ENCODE measurements around the gene RPS6KL1.

Gene RPS6KL1

DNA sequence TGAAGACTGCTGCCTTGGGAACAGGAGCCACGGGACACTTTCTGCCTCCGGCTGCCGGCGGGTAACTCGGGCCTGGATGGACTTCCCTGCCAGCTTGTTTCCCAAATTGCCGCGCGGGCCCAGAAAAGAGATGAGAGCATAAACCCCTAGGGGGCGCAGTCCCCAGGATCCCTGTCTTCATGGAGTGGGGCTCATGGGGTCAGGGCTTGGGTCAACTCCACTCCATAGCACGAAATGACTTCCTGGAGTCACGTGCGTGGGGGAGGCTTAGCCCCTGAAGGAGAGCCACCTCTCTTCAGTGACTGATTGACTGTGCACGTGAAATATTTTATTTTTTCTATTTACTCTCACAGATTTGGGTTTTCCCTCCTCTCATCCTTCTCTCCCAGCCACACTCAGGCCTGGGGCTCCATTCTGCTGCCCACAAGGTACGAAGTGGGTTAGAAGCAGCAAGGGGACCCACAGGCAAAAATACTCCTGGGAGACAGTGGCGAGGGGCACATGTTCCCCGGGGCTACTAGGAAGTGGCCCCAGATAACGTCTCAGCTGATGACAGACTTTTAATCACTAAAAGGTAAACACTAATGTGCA is 22.3 kb upstream of the RPS6KL1 start:
- H3K9me3 ChIP-seq (ENCODE audit: control insufficient read depth in 2 of 2, low read length in 2 of 2), result no peaks in the 10 kb centered on the region
- H3K27ac ChIP-seq (ENCODE audit: low read length), result no peak overlapping the region
- H3K9ac ChIP-seq (ENCODE audit: low read length in 2 of 2), result no peak overlapping the region
- peaks cover 25% of the 10 kb centered on the region for H3K4me1 ChIP-seq (ENCODE audit: control insufficient read depth, insufficient read depth, low read length)
- H3K27me3 ChIP-seq (ENCODE audit: control insufficient read depth in 1 of 2, insufficient read depth in 2 of 2, low read length in 2 of 2), result no peaks in the 10 kb centered on the region
- no peaks in the 10 kb centered on the region for H3K36me3 ChIP-seq (ENCODE audit: control insufficient read depth in 2 of 2, insufficient read depth in 2 of 2, low read length in 2 of 2)
- no peak overlapping the region for H3K4me3 ChIP-seq (ENCODE audit: low read length in 2 of 2)

GRCh38 chr14:74942608-74943007 is 19.5 kb upstream of the RPS6KL1 start:
- no peaks in the 10 kb centered on the region for H3K36me3 ChIP-seq (ENCODE audit: control insufficient read depth in 2 of 2, insufficient read depth in 2 of 2, low read length in 2 of 2)
- no peaks in the 10 kb centered on the region for H3K9me3 ChIP-seq (ENCODE audit: control insufficient read depth in 2 of 2, low read length in 2 of 2)
- H3K4me1 ChIP-seq (ENCODE audit: control insufficient read depth, insufficient read depth, low read length), result peaks cover 39% of the 10 kb centered on the region
- peak overlapping the region in 1 of 2 donors; percentile 45 for H3K9ac ChIP-seq (ENCODE audit: low read length in 2 of 2)
- H3K27ac ChIP-seq (ENCODE audit: low read length), result peak overlapping the region; percentile 18
- H3K4me3 ChIP-seq (ENCODE audit: low read length in 2 of 2), result peak overlapping the region in 1 of 2 donors; percentile 48
- H3K27me3 ChIP-seq (ENCODE audit: control insufficient read depth in 1 of 2, insufficient read depth in 2 of 2, low read length in 2 of 2), result no peaks in the 10 kb centered on the region

DNA sequence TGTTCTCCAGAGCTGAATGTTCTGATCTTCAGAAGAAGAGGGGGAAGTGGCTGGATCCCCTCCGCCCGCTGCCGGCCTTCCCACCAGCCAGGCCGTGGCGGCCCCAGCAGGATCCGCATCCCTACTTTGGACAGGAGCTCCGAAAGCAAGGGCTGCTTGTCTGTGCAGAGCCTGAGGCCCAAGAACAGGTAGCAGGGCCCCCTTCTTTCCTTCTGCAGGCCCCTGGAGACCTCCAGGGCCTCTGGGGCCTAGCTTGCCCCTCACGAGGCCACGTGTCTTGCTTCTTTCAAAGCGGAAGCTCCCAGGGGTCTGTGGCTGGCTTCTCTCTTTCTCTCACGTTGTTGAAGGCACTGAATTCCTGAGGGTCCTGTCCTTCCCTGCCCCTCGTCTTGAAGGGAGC is 19.1 kb upstream of the RPS6KL1 start:
- peaks cover 39% of the 10 kb centered on the region for H3K4me1 ChIP-seq (ENCODE audit: control insufficient read depth, insufficient read depth, low read length)
- H3K36me3 ChIP-seq (ENCODE audit: control insufficient read depth in 2 of 2, insufficient read depth in 2 of 2, low read length in 2 of 2), result no peaks in the 10 kb centered on the region
- H3K9me3 ChIP-seq (ENCODE audit: control insufficient read depth in 2 of 2, low read length in 2 of 2), result no peaks in the 10 kb centered on the region
- no peaks in the 10 kb centered on the region for H3K27me3 ChIP-seq (ENCODE audit: control insufficient read depth in 1 of 2, insufficient read depth in 2 of 2, low read length in 2 of 2)
- H3K4me3 ChIP-seq (ENCODE audit: low read length in 2 of 2), result peak overlapping the region in 1 of 2 donors; percentile 48
- H3K27ac ChIP-seq (ENCODE audit: low read length), result peak overlapping the region; percentile 18
- H3K9ac ChIP-seq (ENCODE audit: low read length in 2 of 2), result peak overlapping the region in 1 of 2 donors; percentile 45

- H3K36me3 ChIP-seq (ENCODE audit: control insufficient read depth in 2 of 2, insufficient read depth in 2 of 2, low read length in 2 of 2), result no peaks in the 10 kb centered on the region
- no peaks in the 10 kb centered on the region for H3K27me3 ChIP-seq (ENCODE audit: control insufficient read depth in 1 of 2, insufficient read depth in 2 of 2, low read length in 2 of 2)
- H3K4me3 ChIP-seq (ENCODE audit: low read length in 2 of 2), result peak overlapping the region in 1 of 2 donors; percentile 8
- peak overlapping the region in 1 of 2 donors; percentile 45 for H3K9ac ChIP-seq (ENCODE audit: low read length in 2 of 2)
- H3K4me1 ChIP-seq (ENCODE audit: control insufficient read depth, insufficient read depth, low read length), result peaks cover 35% of the 10 kb centered on the region
- peak overlapping the region; percentile 18 for H3K27ac ChIP-seq (ENCODE audit: low read length)
- H3K9me3 ChIP-seq (ENCODE audit: control insufficient read depth in 2 of 2, low read length in 2 of 2), result no peaks in the 10 kb centered on the region
Observed at GRCh38 chr14:74941676-74942097, 18.6 kb upstream of the RPS6KL1 start.

DNA sequence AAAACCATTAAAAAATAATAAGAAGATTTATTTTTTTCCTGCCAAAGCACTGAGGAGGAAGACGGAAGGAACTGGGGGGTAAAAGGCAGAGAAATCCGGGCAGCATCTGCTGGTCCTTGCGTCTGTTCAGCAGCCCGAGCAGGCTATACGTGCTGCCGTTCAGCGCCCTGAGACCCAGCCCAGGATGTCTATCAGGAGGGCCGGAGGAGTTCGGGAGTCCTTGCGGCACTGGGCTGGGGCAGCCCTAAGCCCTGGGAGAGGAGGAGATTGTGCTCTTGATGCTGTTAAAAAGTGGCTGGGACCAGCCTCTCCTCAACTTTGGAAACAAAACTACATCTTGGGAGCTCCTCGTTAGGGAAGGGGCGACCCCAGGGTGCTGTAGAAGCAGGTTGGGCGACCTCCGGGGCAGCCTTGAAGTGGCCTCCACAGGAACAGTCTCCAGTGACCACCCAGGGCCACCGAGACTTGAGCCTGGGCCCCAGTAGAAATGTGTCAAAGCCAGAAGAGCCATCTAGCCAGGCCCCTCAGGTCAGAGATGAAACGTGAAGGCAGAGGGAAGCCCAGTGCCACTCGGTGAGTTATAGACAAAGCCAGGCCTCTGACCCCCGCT is 18.0 kb upstream of the RPS6KL1 start:
- H3K4me1 ChIP-seq (ENCODE audit: control insufficient read depth, insufficient read depth, low read length), result peaks cover 30% of the 10 kb centered on the region
- peak overlapping the region in 1 of 2 donors; percentile 45 for H3K9ac ChIP-seq (ENCODE audit: low read length in 2 of 2)
- no peak overlapping the region for H3K4me3 ChIP-seq (ENCODE audit: low read length in 2 of 2)
- H3K36me3 ChIP-seq (ENCODE audit: control insufficient read depth in 2 of 2, insufficient read depth in 2 of 2, low read length in 2 of 2), result no peaks in the 10 kb centered on the region
- no peaks in the 10 kb centered on the region for H3K27me3 ChIP-seq (ENCODE audit: control insufficient read depth in 1 of 2, insufficient read depth in 2 of 2, low read length in 2 of 2)
- H3K9me3 ChIP-seq (ENCODE audit: control insufficient read depth in 2 of 2, low read length in 2 of 2), result no peaks in the 10 kb centered on the region
- peak overlapping the region; percentile 18 for H3K27ac ChIP-seq (ENCODE audit: low read length)

- H3K9me3 ChIP-seq (ENCODE audit: control insufficient read depth in 2 of 2, low read length in 2 of 2), result no peaks in the 10 kb centered on the region
- no peak overlapping the region for H3K9ac ChIP-seq (ENCODE audit: low read length in 2 of 2)
- H3K4me1 ChIP-seq (ENCODE audit: control insufficient read depth, insufficient read depth, low read length), result peaks cover 41% of the 10 kb centered on the region
- no peaks in the 10 kb centered on the region for H3K27me3 ChIP-seq (ENCODE audit: control insufficient read depth in 1 of 2, insufficient read depth in 2 of 2, low read length in 2 of 2)
- peak overlapping the region; percentile 31 for H3K27ac ChIP-seq (ENCODE audit: low read length)
- no peak overlapping the region for H3K4me3 ChIP-seq (ENCODE audit: low read length in 2 of 2)
- no peaks in the 10 kb centered on the region for H3K36me3 ChIP-seq (ENCODE audit: control insufficient read depth in 2 of 2, insufficient read depth in 2 of 2, low read length in 2 of 2)
Observed at GRCh38 chr14:74938531-74939495, 15.8 kb upstream of the RPS6KL1 start.

GRCh38 chr14:74937171-74937570 is 14.1 kb upstream of the RPS6KL1 start:
- H3K4me1 ChIP-seq (ENCODE audit: control insufficient read depth, insufficient read depth, low read length), result peaks cover 38% of the 10 kb centered on the region
- H3K27ac ChIP-seq (ENCODE audit: low read length), result no peak overlapping the region
- no peaks in the 10 kb centered on the region for H3K9me3 ChIP-seq (ENCODE audit: control insufficient read depth in 2 of 2, low read length in 2 of 2)
- no peaks in the 10 kb centered on the region for H3K27me3 ChIP-seq (ENCODE audit: control insufficient read depth in 1 of 2, insufficient read depth in 2 of 2, low read length in 2 of 2)
- no peak overlapping the region for H3K4me3 ChIP-seq (ENCODE audit: low read length in 2 of 2)
- no peaks in the 10 kb centered on the region for H3K36me3 ChIP-seq (ENCODE audit: control insufficient read depth in 2 of 2, insufficient read depth in 2 of 2, low read length in 2 of 2)
- H3K9ac ChIP-seq (ENCODE audit: low read length in 2 of 2), result no peak overlapping the region

DNA sequence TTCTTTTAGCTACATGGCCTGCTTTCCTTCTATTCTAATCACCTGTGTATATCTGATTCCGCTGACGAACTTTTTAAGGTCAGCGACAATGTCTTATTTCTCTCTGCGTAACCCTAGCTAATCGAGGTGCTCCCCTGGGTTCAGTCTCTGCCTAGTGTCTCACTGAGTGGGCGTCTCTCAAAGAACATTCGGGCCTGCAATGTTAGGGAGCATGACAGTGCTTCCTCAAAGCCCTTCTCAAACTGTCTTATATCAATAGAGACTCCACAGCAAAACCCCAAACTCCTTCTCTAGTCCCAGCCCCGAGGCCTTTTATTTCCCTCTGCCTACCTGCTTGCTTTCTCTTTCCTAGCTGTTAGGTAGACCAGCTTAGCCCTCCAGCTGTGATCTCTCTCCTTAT is 13.7 kb upstream of the RPS6KL1 start:
- Histone ChIP-seq H3K27ac (ENCODE audit: low read length) (no peak overlapping the region), H3K4me1 (ENCODE audit: control insufficient read depth, insufficient read depth, low read length) (peaks cover 34% of the 10 kb centered on the region), H3K4me3 (ENCODE audit: low read length in 2 of 2) (no peak overlapping the region), H3K27me3 (ENCODE audit: control insufficient read depth in 1 of 2, insufficient read depth in 2 of 2, low read length in 2 of 2) (no peaks in the 10 kb centered on the region), H3K36me3 (ENCODE audit: control insufficient read depth in 2 of 2, insufficient read depth in 2 of 2, low read length in 2 of 2) (no peaks in the 10 kb centered on the region), H3K9me3 (ENCODE audit: control insufficient read depth in 2 of 2, low read length in 2 of 2) (no peaks in the 10 kb centered on the region), H3K9ac (ENCODE audit: low read length in 2 of 2) (no peak overlapping the region)

- no peaks in the 10 kb centered on the region for H3K36me3 ChIP-seq (ENCODE audit: control insufficient read depth in 2 of 2, insufficient read depth in 2 of 2, low read length in 2 of 2)
- no peak overlapping the region for H3K27ac ChIP-seq (ENCODE audit: low read length)
- H3K9ac ChIP-seq (ENCODE audit: low read length in 2 of 2), result no peak overlapping the region
- peaks cover 31% of the 10 kb centered on the region for H3K4me1 ChIP-seq (ENCODE audit: control insufficient read depth, insufficient read depth, low read length)
- no peaks in the 10 kb centered on the region for H3K27me3 ChIP-seq (ENCODE audit: control insufficient read depth in 1 of 2, insufficient read depth in 2 of 2, low read length in 2 of 2)
- H3K4me3 ChIP-seq (ENCODE audit: low read length in 2 of 2), result no peak overlapping the region
- H3K9me3 ChIP-seq (ENCODE audit: control insufficient read depth in 2 of 2, low read length in 2 of 2), result no peaks in the 10 kb centered on the region
Observed at GRCh38 chr14:74936151-74936550, 13.1 kb upstream of the RPS6KL1 start.

GRCh38 chr14:74935360-74935680 is 12.3 kb upstream of the RPS6KL1 start:
- no peaks in the 10 kb centered on the region for H3K27me3 ChIP-seq (ENCODE audit: control insufficient read depth in 1 of 2, insufficient read depth in 2 of 2, low read length in 2 of 2)
- H3K27ac ChIP-seq (ENCODE audit: low read length), result no peak overlapping the region
- H3K9me3 ChIP-seq (ENCODE audit: control insufficient read depth in 2 of 2, low read length in 2 of 2), result no peaks in the 10 kb centered on the region
- H3K9ac ChIP-seq (ENCODE audit: low read length in 2 of 2), result no peak overlapping the region
- H3K4me3 ChIP-seq (ENCODE audit: low read length in 2 of 2), result no peak overlapping the region
- H3K4me1 ChIP-seq (ENCODE audit: control insufficient read depth, insufficient read depth, low read length), result peaks cover 28% of the 10 kb centered on the region
- no peaks in the 10 kb centered on the region for H3K36me3 ChIP-seq (ENCODE audit: control insufficient read depth in 2 of 2, insufficient read depth in 2 of 2, low read length in 2 of 2)

Data from stomach smooth muscle (tissue), 2 donors.